Astrocyte of the cerebellum (primary cell): Measurements from ENCODE around the gene ZNF565.
"Not testable (repeated sequence)": the region's sequence is repeated elsewhere in the genome, so short reads cannot be mapped to it uniquely, and the experiment has no call there.

ENCODE experiments used
- DNase-seq: peaks from one replicate; pipeline ENCODE4 v3.0.0-alpha.2; 2011; ENCODE audit warnings: low read depth
- H3K4me3 ChIP-seq: 2 replicates; pipeline ENCODE4 v1.5.1; 2011; ENCODE audit warnings: mild to moderate bottlenecking, low read depth, low read length, moderate library complexity
- in situ Hi-C: cut with HindIII; loops from 2 replicates; pipeline ENCODE4 v1.10.0; 2017; ENCODE audit warnings: low sequenced_read_pairs
- TF ChIP-seq, protein P1 (sequence below): IDR thresholded peaks from 2 replicates; pipeline ENCODE4 v1.5.1; 2012; ENCODE audit warnings: low read length, low read depth, moderate library complexity, mild to moderate bottlenecking; ENCODE audit errors: missing control alignments

Gene ZNF565

DNA sequence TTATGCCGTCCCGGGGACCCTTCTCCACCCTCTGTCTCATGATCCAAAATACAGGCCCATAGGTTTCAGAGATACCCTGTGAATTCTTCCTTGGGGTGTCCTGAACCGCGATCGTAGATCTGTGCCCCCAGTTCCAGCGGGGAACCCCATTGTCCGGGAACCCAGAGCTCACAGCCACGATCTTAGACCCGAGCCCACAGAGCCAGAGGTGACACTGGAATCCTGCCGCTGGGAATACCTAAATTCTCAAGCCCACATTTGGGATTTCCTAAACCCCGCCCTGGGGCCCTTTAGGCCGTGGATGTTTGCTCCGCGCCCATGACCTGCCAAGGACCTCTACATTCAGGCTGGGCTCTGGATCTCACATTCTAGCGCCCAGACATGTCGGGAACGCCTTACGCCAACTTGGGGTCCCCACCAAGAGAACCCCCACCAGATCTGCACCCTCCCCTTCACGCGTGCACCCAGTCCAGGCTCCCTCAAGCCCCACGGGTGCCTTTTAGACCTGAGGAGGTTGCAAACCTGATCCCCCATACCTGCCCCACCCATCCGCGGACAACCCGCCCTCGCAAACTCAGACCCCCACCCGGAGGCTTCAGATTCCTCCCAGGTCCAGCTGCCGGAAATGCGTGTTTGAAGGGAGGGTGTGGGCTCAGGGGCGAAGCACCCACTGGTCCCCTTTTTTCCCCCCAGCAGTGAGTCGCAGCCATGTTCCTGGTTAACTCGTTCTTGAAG, 74.0 kb downstream of the ZNF565 start:
- DNase-seq, result no peak

GRCh38 chr19:36139473-36140303, 74.8 kb downstream of the ZNF565 start, which contains the start of gene CAPNS1:
CAPNS1 (plus strand) TSS chr19:36140066; CDS start chr19:36141012, 946 bp downstream.
- H3K4me3 ChIP-seq, result peak within 1 kb of the TSS; percentile 88
- TF ChIP-seq, protein P1, sequence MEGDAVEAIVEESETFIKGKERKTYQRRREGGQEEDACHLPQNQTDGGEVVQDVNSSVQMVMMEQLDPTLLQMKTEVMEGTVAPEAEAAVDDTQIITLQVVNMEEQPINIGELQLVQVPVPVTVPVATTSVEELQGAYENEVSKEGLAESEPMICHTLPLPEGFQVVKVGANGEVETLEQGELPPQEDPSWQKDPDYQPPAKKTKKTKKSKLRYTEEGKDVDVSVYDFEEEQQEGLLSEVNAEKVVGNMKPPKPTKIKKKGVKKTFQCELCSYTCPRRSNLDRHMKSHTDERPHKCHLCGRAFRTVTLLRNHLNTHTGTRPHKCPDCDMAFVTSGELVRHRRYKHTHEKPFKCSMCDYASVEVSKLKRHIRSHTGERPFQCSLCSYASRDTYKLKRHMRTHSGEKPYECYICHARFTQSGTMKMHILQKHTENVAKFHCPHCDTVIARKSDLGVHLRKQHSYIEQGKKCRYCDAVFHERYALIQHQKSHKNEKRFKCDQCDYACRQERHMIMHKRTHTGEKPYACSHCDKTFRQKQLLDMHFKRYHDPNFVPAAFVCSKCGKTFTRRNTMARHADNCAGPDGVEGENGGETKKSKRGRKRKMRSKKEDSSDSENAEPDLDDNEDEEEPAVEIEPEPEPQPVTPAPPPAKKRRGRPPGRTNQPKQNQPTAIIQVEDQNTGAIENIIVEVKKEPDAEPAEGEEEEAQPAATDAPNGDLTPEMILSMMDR, result no peak
- in situ Hi-C loops, result no loop called here
- DNase-seq, result peak; percentile 92

More for the DNA sequence above, 74.0 kb downstream of the ZNF565 start:
- H3K4me3 ChIP-seq, result peak overlapping the region; percentile 88
- TF ChIP-seq, protein P1, result no peak
- in situ Hi-C loops, result no loop called here

- H3K4me3 ChIP-seq, result peak overlapping the region; percentile 88
- no peak for DNase-seq
- in situ Hi-C loops, result no loop called here
- TF ChIP-seq, protein P1, result no peak
Measured at GRCh38 chr19:36139120-36139472, 75.4 kb downstream of the ZNF565 start.

DNA sequence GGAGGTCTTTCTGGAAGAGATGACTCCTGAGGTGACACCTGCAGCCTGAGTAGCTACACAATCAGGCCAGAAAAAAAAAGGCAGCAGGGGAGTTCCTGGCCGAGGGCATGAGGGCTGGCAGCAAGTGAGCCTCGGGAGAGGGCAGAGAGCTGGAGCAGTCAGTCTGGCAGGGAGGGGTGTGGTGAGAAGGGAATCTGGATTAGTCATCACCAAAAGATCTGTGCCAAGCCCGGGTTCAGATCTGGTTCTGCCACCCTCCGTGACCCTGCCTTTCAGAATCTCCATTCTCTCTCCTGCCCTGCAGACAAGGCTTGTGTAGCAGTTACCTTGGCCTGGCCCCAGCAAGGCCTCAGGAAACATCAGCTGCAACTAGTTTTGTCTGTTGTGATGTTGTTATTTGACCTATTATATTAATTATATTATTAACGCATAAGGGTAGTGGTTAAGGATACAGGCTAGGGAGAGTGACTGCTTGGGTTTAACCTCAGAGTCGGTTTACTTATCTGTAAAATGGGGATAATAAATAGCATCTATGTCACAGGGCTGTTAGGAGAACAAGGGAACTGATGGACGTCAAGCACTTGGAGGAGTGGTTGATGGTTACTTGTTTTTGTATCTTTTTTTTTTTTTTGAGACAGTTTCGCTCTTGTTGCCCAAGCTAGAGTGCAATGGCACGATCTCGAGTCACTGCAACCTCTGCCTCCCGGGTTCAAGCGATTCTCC, 77.3 kb downstream of the ZNF565 start:
- in situ Hi-C loops, result no loop called here
- TF ChIP-seq, protein P1, result no peak
- H3K4me3 ChIP-seq, result no peak overlapping the region
- DNase-seq, result no peak

DNA sequence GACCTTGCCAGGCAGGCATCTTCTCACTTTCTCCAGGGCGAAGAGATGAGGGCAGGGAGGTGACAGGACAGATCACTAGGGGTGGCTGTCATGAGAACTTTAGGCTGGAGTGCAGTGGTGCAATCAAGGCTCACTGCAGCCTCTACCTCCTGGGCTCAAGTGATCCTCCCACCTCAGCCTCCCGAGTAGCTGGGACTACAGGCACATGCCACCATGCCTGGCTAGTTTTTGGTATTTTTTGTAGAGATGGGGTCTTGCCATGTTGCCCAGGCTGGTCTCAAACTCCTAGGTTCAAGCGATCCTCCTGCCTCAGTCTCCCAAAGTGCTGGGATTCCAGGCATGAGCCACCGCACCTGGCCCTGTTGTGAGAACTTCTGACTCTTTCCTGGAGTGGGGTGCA, 79.6 kb downstream of the ZNF565 start:
- H3K4me3 ChIP-seq, DNase-seq, in situ Hi-C loops: not testable (repeated sequence)
